HG02798 (cell line): ENCODE data around the gene GSPT1.
"Not testable (repeated sequence)": the region's sequence is repeated elsewhere in the genome, so short reads cannot be mapped to it uniquely, and the experiment has no call there.

Experiments
- ATAC-seq: cut with Tn5 transposase; IDR thresholded peaks from one replicate; pipeline ENCODE4 v1.9.1; 2021; ENCODE audit warnings: mild to moderate bottlenecking; ENCODE audit not compliant: unreplicated experiment, poor library complexity

GSPT1 gene

GRCh38 chr16:11915644-11916523 is at the start of gene GSPT1:
GSPT1 (minus strand) TSS chr16:11915956; CDS start chr16:11915720, 236 bp downstream.
- ATAC-seq, result peak; percentile 88

DNA sequence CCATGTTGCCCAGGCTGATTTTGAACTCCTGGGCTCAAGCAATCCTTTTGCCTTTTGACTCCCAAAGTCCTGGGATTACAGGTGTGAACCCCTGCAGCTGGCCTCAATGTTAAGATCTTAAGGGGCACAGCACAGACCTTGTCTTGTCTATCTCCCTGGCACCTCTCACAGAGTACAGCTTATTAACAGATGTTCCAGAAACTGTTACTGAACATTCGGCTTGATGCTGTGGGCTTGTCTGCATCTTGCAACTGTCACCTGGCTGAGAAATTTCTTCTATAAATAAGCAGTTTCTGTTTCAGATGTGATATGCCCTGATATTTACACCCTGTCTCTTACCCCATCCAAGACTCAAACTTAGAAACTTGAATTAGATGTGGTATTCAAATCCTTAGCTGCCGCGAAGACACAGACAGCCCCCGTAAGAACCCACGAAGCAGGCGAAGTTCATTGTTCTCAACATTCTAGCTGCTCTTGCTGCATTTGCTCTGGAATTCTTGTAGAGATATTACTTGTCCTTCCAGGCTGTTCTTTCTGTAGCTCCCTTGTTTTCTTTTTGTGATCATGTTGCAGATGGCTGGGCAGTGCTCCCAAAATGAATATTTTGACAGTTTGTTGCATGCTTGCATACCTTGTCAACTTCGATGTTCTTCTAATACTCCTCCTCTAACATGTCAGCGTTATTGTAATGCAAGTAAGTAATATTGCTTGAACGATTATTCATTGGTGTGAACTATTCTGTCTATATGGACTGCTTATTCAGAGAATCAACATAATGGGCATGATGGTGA is 49.2 kb upstream of the GSPT1 start, which contains the start of gene TNFRSF17:
Gene TNFRSF17, plus strand, starts transcription at position 450 of the 791 bp plus-strand sequence. Its CDS starts 115 bp downstream, at position 565.
- peak; percentile 84 for ATAC-seq

DNA sequence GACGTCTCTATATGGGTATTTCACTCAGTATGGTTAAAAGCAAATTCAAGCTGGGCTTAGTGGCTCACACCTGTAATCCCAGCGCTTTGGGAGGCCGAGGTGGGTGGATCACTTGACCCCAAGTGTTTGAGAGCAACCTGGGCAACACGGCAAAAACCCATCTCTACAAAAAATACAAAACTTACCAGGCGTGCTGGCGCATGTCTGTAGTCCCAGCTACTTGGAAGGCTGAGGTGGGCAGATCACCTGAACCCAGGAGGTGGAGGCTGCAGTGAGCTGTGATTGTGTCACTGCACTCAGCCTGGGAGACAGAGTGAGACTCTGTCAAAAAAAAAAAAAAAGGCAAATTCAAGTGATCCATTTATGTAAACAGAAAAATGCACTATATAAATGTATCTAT is 48.0 kb upstream of the GSPT1 start:
- ATAC-seq, result no peak

DNA sequence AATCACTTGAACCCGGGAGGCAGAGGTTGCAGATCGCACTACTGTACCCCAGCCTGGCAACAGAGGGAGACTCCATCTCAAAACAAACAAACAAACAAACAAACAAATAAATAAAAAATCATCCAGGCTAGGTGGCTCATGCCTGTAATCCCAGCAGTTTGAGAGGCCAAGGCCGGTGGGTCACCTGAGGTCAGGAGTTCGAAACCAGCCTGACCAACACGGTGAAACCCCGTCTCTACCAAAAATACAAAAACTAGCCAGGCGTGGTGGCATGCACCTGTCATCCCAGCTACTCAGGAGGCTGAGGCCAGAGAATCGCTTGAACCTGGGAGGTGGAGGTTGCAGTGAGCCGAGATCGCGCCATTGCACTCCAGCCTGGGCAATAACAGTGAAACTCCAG is 47.2 kb upstream of the GSPT1 start:
- ATAC-seq, result not testable (repeated sequence)

DNA sequence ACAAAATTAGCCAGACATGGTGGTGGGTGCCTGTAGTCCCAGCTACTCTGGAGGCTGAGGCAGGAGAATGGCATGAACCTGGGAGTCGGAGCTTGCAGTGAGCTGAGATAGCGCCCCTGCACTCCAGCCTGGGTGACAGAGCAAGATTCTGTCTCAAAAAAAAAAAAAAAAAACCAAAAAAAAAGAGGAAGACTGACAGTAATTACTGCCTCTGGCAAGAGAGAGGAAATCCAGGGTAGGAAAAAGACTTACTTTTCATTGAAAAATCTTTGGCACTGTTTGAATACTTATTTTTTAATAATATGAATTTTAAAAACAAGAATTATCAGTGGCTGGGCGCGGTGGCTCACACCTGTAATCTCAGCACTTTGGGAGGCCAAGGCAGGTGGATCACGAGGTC is 46.7 kb upstream of the GSPT1 start:
- not testable (repeated sequence) for ATAC-seq

- no peak for ATAC-seq
These were observed 42.0 kb upstream of the GSPT1 start for GRCh38 chr16:11957591-11958395.

DNA sequence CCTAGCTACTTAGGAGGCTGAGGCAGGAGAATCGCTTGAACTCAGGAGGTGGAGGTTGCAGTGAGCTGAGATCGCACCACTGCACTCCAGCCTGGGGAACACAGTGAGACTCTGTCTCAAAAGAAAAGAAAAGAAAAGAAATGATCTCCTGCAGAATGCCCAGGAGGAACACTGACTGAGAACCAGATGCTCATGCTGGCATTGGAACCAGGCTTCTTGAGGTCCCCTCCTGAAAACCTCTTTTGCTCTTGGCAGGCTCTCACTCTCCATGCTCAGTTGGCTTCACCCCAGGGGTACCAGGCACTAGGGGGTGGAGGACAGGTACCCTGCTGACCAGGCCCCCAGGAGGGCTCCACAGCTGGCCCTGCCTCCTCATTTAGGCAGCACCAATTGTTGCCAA is 40.8 kb upstream of the GSPT1 start:
- no peak for ATAC-seq

GRCh38 chr16:11955713-11956123 is 40.0 kb upstream of the GSPT1 start:
- ATAC-seq, result no peak

DNA sequence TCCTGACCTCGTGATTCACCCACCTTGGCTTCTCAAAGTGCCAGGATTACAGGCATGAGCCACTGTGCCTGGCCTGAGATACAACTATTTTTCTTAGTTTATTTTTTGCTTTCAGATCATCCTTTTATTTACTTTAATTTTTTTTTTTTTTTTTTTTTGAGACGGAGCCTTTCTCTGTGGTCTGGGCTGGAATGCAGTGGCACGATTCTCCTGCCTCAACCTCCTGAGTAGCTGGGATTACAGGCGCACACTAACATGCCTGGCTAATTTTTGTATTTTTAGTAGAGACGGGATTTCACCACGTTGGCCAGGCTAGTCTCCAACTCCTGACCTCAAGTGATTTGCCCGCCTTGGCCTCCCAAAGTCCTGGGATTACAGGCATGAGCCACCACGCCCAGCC is 37.8 kb upstream of the GSPT1 start:
- ATAC-seq, result not testable (repeated sequence)

- ATAC-seq, result no peak
These were observed 34.6 kb upstream of the GSPT1 start for GRCh38 chr16:11950388-11950787.

DNA sequence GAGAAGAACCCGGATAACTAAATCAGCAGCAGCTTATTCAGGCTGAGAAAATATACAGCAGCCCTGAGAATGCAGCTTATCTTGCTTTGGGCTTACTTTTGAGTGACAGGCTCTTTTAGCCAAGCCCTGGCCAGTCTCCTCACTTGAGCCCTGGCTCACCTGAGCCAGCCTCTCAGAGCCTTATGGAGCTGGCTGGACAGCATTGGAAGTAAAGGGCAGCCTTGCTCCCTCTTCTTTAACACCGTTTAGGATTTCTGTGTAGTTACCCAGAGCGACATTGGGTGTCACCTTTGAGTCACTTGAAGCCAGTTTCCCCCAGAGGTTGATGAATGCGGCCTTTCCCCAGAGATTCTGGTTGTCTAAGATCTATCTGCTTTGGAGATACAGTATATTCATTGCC is 33.8 kb upstream of the GSPT1 start:
- ATAC-seq, result peak; percentile 57

DNA sequence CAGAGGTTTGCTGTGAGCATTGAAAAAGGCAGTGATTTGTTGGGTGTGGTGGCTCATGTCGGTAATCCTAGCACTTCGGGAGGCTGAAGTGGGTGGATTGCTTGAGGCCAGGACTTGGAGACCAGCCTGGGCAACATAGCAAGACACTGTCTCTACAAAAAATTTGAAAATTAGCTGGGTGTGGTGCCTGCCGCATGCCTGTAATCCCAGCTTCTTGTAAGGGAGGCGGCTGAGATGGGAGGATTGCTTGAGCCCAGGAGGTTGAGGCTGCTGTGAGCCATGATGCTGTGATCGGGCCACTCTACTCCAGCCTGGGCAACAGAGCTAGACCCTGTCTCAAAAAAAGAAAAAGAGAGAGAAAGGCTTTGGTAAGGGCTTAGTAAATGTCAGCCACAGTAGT is 33.1 kb upstream of the GSPT1 start:
- no peak for ATAC-seq

DNA sequence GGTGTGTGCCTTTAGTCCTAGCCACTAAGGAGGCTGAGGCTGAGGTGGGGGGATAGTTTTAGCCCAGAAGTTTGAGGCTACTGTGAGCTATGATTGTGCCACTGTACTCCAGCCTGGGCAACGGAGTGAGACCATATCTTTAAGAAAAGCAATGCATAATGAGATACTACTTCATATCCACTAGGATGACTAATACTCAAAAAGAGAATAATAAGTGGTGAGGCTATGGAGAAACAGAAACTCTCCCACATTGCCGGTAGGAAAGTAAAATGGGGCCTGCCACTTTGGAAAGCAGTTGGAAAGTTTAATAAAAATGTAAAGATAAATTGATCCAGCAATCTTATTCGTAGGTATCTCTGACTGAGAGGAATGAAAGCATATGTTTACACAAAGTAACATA is 30.7 kb upstream of the GSPT1 start:
- ATAC-seq, result no peak

DNA sequence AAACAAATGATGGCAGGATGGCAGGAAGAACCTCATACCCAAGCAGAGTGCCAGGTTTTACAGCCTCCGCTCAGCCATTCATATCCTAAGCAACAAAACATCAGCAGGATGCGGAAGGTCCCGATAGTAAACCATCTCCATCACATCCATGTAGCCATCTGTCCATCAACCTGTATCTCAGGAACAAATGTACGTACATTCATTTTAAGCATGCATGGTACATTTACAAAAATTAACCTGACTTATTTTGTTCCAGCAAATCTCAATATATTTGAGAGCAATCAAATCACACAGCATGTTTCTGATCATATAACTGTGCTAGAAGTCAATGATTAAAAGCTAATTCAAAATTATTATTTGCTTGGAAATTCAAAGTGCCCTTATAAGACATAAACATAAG is 26.2 kb upstream of the GSPT1 start, which contains the start of gene NPIPB2:
Gene NPIPB2, minus strand, starts transcription at position 101 of the 400 bp plus-strand sequence. Its CDS starts 0 bp downstream, at position 101.
- ATAC-seq, result not testable (repeated sequence)

DNA sequence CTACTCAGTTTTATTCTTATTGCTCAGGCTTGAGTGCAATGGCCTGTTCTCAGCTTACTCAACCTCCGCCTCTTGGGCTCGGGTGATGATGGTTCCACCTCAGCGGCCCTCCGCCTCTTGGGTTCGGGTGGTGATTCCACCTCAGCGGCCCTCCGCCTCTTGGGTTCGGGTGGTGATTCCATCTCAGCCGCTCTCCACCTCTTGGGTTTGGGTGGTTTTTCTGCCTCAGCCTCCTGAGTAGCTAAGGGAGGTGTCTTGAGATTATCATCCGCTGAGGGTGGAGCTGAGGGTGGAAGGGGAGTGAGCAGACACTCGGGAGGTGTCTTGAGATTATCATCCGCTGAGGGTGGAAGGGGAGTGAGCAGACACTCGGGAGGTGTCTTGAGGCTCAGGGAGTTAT is 11.6 kb upstream of the GSPT1 start:
- ATAC-seq, result not testable (repeated sequence)

DNA sequence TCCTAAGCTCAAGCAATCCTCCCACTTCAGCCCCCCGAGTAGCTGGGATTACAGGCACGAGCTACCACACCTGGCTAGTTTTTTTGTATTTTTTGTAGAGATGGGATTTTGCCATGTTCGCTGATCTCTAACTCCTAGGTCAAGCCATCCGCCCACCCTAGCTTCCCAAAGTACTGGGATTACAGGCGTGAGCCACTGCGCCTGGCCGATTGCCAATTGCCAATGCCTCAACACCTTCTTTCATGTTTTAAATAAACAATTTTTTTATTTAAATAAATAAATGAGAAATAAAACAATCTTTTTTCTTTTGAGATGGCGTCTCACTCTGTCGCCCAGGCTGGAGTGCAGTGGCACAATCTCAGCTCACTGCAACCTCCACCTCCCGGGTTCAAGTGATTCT is 8.3 kb upstream of the GSPT1 start:
- ATAC-seq, result not testable (repeated sequence)

DNA sequence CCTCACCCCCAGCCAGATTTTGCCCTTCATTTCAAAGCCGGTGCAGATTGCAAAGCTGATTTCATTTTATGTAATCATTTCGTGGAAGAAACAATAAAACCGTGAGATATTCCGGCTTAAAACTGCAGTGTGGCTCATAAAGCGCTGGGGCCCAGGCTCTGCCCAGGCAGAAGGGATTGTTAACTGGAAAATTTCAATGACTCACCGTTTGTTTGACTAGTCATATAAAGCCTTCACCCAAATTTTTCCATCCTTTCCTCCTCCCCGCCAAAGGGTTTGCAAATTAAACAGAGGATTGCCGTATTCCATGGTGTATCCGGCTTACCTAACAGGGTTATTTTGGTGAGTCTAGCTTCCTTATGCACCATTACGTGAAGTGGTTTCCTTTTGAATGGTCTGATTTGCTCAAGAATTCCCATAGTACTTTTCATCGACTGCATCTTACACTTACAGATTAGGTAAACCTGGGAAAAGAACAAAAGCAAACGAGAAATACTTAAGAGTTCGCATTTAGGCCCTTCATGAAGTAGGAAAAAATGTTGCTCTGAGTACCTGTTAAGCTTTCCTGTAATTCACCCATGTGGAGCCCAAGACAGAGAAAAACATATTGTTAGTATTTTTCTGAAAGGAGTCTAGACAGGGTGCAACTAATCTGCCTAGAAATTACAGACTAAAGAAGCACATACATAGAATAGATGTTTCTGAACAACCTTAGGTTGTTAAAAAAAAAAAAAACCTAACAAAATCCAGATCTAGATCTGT is 949 bp upstream of the GSPT1 start:
- ATAC-seq, result no peak

- peak; percentile 29 for ATAC-seq
These were observed 577 bp downstream of the GSPT1 start for GRCh38 chr16:11915114-11915643.
